ENCODE measurements around the gene TRIM69. TPM values are rescaled to one million over a fixed set of nuclear protein-coding genes. Genes with fewer than 3 reads are reported as not detected.
"Not testable (repeated sequence)": the region's sequence is repeated elsewhere in the genome, so short reads cannot be mapped to it uniquely, and the experiment has no call there.

Gene TRIM69
- total and polyA plus RNA-seq, 2 of the 8 experiments (the other 6 are each of a cell fraction or from before 2014, with no cell fraction given), result 4.3 to 6.2 TPM

GRCh38 chr15:44690245-44690644 lies 46.1 kb upstream of the TRIM69 start:
- WGBS, 2 experiments (ENCODE audit: extremely low coverage in 1 of 2, insufficient coverage in 1 of 2, insufficient read length in 1 of 2, insufficient replicate concordance in 2 of 2, low coverage in 1 of 2, low lambda C conversion rate in 2 of 2, missing lambda C conversion rate in 1 of 2), result 60% methylated on average over 1 of the region's 1 CpG; no CpG with 5 or more reads in 1 of the 2 experiments
- H3K4me1 ChIP-seq (replicated peaks in 1 of 4; ENCODE audit: control insufficient read depth in 3 of 4, insufficient read depth in 4 of 4, low read length in 3 of 4); H2BK20ac ChIP-seq (ENCODE audit: low read length); H4K5ac ChIP-seq (ENCODE audit: insufficient read length, low read depth, low read length); H4K8ac ChIP-seq (ENCODE audit: extremely low read depth, insufficient read depth, low read length); H3K36me3 ChIP-seq (ENCODE audit: control insufficient read depth in 2 of 4, insufficient read depth in 4 of 4, low read length in 3 of 4); H3K4ac ChIP-seq (replicated peaks; ENCODE audit: insufficient read length, low read depth, low read length); H3K27ac ChIP-seq (ENCODE audit: low read depth, low read length); H3K56ac ChIP-seq (replicated peaks; ENCODE audit: insufficient read length, low read depth, low read length); H3K23me2 ChIP-seq (ENCODE audit: low read depth, low read length); H2AFZ ChIP-seq (ENCODE audit: low read length); H2BK120ac ChIP-seq (replicated peaks; ENCODE audit: low read depth, low read length); H4K91ac ChIP-seq (replicated peaks; ENCODE audit: insufficient read length, low read length); H2BK15ac ChIP-seq (ENCODE audit: low read length); FAIRE-seq; POLR2A ChIA-PET (ENCODE audit: partially characterized antibody); DNase-seq (ENCODE audit: low read depth in 1 of 2, low spot score in 2 of 2); H3K27me3 ChIP-seq (replicated peaks in 1 of 4; ENCODE audit: control insufficient read depth in 3 of 4, extremely low read depth in 1 of 4, insufficient read depth in 3 of 4, low read length in 3 of 4); H3K9ac ChIP-seq (replicated peaks in 1 of 4; ENCODE audit: extremely low read depth in 1 of 4, low read depth in 3 of 4, low read length in 3 of 4); H3K18ac ChIP-seq (ENCODE audit: extremely low read depth, low read length); H3K4me2 ChIP-seq (ENCODE audit: insufficient read depth in 1 of 2, low read depth in 2 of 2, low read length in 2 of 2); H2AK5ac ChIP-seq (ENCODE audit: low read depth, low read length); H3K79me2 ChIP-seq (ENCODE audit: control insufficient read depth in 1 of 2, insufficient read depth in 2 of 2, low read length in 2 of 2); H2BK5ac ChIP-seq (ENCODE audit: low read depth, low read length); H3K23ac ChIP-seq (ENCODE audit: insufficient read length); H2BK12ac ChIP-seq (ENCODE audit: low read depth, low read length); H3K4me3 ChIP-seq (ENCODE audit: extremely low read depth in 1 of 4, insufficient read depth in 2 of 4, low read depth in 3 of 4, low read length in 4 of 4); H3K79me1 ChIP-seq (ENCODE audit: low read depth, low read length); H4K20me1 ChIP-seq (replicated peaks in 1 of 2; ENCODE audit: control insufficient read depth in 1 of 2, insufficient read depth in 2 of 2, low read length in 2 of 2); H3K9me3 ChIP-seq (ENCODE audit: insufficient read depth in 2 of 2, low read depth in 1 of 2, low read length in 1 of 2); H3K14ac ChIP-seq (ENCODE audit: insufficient read length): not testable (repeated sequence)
- CTCF ChIA-PET (ENCODE audit: partially characterized antibody), result interaction anchor here (1.2 kb wide), 1 partner anchor 27 kb away, joined by 4 read pairs; the partner anchor contains the start of gene SPG11

Data from H1 (cell line).